DMS79 treated with DMSO at 0.1 percent for 48 hours (cell line): ENCODE data around the gene BEST4.
A peak's percentile ranks its signal among the peaks of the same experiment; 100 is the strongest.
"Not testable (repeated sequence)": the region's sequence is repeated elsewhere in the genome, so short reads cannot be mapped to it uniquely, and the experiment has no call there.

ENCODE experiments used
- DNase-seq: peaks from one replicate; lab custom pipeline; 2025; lab: John Stamatoyannopoulos, UW

The BEST4 gene

GRCh38 chr1:44788120-44788860 is at the start of gene BEST4:
BEST4 (minus strand) TSS chr1:44788170; CDS start chr1:44787705, 465 bp downstream.
- DNase-seq, result no peak

DNA sequence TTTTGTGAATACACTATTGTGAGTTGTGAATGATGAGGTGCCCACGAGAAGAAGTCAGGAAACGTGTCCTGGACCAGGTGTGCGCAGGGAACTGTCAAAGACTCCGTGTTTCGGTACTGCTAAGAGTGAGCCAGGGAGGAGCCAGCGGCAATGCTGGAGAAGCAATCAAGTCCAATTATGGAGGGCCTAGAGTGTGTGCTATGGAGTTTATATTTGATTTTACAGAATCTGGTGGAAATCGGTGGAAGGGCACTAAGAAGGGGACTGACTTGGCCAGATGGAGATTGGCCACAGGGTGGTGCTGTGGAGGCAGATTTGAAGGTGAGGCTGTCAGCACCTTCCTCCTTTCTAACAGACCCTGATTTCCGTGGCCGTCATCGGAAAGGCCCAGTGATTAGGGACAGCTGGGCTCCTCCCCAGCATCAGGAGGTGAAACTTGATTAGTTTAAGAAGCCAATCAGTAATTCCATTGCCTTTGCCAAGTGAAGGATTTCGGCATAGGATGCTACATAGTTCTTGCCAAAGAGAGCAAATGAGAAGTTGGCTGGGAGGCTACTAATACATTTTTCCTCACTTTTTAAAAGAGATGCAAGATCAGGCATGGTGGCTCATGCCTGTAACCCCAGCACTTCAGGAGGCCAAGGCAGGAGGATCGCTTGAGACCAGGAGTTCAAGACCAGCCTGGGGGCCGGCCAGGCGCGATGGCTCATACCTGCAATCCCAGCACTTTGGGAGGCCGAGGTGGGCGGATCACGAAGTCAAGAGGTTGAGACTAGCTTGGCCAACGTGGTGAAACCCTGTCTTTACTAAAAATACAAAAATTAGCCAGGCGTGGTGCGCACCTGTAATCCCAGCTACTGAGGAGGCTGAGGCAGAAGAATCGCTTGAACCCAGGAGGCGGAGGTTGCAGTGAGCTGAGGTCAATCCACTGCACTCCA is 48.0 kb upstream of the BEST4 start:
- peak; percentile 83 for DNase-seq

- no peak for DNase-seq
Measured at GRCh38 chr1:44834328-44834727, 46.4 kb upstream of the BEST4 start.

DNA sequence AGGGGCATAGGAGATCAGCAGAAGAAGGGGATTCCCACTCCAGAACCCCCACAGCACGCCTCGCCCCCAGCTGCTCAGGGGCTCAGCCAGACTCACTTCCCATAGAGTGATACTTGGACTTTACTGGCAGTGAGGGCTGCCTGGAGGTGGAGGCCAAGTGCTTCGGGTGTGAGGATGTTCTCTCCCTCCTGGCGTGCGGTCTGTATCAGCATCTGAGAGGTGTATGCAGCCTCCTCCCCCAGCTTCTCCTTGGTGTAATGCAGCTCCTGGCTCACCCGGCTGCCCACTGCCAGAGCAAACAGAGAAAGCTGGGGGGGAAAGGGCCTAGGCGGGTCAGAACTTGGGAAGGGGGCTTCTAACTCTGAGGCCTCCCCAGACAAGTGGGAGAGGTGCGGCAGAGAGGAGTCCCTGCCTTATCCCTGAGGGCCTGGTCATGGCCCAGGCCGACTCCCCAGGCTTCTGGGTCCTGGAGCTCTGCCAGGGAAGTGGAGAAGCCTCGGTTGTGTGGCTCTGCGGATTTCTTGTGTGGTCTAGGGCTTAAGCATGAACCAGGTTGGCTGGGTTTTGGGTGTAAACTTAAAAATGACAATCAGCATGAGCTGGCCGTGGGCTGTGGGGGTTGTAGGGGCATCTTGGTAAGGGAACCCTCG is 44.2 kb upstream of the BEST4 start:
- no peak for DNase-seq

DNA sequence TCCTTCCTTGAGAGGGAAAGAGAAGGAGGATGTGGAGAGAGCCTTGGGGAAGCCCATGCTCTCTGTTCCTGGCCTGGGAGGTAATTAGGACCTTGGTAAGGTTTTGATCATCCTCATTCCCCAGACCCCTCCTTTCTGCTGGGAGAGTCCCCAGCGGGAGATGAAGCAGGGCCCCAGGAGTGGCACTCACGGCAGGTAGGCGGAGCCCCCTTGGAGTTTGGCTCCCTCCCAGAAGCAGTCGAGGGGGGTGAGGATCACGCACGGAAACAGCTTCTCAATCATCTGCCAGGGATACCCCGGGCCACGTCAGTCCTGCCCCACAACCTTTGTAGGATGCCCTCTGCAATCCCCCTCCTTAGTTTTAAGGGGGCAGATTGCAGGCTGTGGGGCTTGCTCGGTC is 43.5 kb upstream of the BEST4 start:
- DNase-seq, result peak; percentile 22

DNA sequence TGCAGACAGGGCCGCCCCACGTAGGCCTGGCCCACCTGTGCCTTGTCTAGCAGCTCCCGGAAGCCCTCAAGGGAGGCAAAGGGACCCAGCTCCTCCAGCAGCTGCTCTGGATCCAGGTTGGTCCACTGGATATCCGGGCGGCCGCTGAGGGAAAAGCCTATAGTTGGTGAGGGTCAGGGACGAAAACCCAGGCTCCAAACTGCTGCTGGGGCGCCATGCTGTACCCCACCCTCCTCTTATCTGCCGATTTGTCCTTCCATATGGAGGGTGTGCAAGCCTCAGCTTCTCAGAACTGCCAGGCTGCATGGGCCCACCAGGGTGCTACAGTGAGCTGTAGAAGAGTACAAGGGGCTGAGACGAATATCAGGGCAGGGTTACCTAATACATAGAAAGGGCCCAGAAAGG is 42.9 kb upstream of the BEST4 start:
- DNase-seq, result no peak

- no peak for DNase-seq
Measured at GRCh38 chr1:44829506-44830384, 41.8 kb upstream of the BEST4 start.

DNA sequence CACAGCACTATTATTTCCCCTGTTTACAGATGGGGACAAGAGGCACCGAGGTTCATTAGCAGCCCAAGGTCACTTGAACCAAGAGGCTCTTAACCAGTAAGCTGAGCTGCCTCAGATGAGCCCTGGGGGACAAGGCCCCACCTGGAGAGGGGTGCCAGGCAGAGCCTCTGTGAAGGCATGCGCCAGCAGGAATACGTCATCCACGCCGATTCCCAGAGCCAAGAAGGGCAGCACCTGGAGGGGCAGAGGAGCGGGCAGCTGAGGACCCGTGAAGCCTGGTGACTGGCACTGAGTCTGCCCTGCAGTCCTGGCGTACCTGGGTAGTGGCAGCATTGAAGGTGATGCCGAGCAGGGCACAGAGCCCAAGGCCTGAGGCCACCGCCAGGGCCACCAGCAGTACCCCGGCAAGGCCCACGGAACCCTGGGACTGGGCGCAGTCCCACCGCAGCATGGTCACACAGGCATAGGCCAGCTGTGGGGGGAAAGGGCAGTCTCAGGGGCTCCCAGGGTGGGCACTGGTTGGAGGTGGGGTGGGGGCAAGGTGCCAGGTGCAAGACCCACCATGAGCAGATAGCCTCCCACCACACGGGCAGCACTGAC is 41.0 kb upstream of the BEST4 start:
- DNase-seq, result no peak

DNA sequence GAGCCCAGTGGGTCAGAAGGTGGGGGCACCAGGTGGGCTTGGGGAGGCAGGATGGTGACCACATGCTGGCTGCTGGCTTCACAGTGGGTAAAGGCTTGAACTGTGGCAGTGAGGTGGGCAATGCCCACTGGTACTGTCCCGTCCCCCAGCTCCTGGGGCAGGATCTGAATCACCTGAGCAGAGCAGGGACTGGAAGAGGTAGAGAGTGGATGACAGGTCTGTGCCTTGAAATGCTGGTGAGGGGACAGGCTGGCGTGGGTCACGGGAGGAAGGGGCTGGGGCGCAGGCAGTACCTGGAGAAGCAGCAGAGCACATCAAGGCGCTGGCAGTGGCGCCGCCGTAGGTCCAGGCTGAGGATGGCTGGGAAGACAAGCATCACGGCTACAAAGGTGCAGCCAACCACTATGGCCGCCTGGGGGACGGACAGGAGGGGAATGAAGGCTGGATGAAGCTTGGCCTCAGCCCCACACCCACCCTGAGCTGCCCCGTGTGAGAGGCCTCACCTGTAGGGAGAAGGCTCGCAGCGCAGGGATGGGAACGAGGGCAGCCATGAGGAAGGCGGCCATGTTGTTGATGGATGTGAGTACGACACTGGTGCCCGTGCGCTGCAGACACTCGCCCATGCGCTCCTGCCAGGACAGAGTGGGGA is 40.2 kb upstream of the BEST4 start:
- DNase-seq, result no peak

DNA sequence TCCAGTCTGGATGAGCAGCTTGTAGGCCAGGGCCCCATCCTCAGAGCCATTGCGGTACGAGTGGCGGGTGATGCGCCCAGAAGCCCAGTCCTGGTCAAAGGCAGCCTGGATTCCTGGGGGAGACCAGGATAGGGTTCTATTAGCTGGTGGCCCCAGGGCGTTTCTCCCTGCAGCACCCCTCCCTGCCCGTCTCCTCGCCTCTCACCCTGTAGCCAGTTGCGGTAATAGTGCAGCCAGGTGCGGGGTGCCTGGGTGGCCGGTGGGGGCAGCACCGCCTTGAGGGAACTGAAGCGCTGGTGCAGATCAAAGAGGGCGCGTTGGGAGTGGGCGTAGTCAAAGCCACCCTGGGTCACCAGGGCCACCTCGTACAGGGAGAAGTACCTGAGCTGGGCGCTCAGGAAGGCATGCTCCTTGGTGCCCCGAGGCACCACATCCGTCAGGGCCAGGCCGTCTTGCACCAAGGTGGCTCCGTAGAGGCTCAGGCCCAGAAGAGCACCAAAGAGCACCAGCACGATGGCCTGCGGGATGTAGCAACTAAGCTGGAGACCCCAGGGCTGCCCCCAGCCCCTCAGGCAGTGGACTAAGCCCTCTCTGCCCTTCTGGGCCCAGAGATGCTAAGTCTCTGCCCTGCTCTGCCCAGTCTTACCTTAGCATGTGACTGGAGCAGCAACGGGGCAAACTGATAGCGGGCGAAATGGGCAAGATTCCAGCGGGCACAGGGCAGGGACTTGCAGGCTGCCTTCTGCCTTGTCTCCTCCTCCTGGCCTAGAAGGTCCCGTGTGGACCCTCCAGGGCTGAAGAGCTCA is 39.4 kb upstream of the BEST4 start:
- no peak for DNase-seq

DNA sequence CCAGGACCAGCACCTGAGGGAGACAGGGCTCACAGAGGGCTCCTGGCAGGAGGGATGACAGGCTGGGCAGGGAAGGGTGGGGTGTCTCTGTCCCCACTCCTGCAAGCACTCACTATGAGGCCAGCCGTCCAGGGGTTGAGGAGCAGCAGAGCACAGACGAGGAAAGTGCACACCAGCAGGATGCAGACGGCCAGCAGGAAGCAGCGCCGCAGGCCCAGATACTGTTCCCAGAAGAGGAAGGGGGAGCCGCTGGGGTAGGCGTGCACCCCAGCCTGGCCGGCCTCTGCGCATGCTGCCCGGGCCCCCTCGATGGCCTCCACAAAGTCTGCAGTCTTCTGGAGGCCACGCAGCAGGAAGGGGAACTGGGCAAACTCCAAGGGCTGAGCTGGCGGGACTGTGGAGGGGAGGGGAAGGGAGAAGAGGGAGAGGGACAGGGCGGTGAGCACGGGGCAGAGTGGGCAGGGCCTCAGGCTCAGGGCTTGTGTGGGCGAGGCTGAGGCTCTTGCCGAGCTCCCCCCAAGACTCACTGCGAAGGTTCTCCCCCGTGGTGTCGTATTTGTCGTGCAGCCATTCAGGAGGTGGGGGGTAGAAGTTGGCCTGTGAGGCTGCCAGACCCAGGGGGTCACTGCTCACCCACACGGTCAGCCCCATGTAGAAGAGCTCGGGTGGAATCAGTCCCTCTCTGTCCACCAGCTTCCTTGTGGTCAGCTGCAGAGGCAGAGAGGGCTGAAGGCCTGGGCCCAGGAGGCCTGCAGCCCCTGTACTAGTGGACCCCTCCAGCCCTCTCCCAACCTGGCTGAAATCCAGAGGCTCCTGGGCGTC is 38.6 kb upstream of the BEST4 start:
- DNase-seq, result no peak

DNA sequence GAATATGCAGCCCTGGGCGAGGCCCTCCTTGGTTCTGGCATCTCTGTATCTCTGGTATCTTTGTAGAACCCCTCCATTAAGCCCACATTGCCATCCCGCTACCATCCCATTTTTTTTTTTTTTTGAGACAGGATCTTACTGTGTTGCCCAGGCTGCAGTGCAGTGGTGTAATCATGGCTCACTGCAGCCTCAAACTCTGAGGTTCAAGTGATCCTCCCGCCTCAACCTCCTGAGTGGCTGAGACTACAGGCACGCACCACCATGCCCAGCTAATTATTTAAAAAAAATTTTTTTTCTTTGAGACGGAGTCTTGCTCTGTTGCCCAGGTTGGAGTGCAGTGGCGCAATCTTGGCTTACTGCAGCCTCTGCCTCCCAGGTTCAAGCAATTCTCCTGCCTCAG is 36.4 kb upstream of the BEST4 start:
- DNase-seq, result not testable (repeated sequence)

GRCh38 chr1:44822981-44823451 is 35.0 kb upstream of the BEST4 start:
- DNase-seq, result no peak

DNA sequence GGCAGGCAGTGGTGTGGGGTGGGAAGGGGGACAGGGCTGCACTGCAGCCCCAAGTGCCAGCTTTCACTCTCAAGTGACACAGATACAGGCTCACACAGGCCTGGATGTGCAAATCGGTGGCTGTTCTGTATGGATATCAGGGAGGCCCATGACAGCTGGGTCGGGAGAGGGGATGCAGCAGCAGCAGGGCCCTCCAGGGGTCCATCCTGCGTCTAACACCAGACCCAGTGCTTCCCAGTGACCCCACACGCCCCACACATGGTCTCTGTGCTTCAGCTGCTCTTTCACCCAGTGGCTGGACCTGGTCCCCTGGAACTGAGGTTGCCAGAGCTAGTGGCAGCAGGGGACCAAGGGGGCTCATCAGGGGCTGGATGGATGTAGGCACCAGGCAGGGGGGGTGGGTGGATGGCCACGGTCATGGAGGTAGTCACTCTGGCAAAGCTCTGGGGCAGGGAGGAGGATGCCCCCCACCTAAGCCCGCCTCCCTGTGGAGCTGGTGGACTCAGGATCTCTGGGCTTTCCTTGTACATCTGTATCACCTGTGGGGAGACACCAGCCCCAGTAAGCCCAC is 34.2 kb upstream of the BEST4 start:
- no peak for DNase-seq

GRCh38 chr1:44821240-44821715 is 33.3 kb upstream of the BEST4 start:
- DNase-seq, result no peak

- no peak for DNase-seq
Measured at GRCh38 chr1:44820328-44821239, 32.6 kb upstream of the BEST4 start.
